HepG2 (cell line): ENCODE results near the gene ZNF444. TPM values are rescaled to one million over a fixed set of nuclear protein-coding genes. Genes with fewer than 3 reads are reported as not detected.

Experiments
- ARNT2 ChIP-seq: sonication (generic); formaldehyde crosslinking; IDR thresholded peaks from 2 replicates; pipeline ENCODE4 v1.8.0; 2022; ENCODE audit warnings: mild to moderate bottlenecking, low read depth, missing genetic modification reagents, moderate library complexity
- BORCS8-MEF2B ChIP-seq: sonication (generic); formaldehyde crosslinking; IDR thresholded peaks from 2 replicates; pipeline ENCODE4 v1.8.0; 2022; ENCODE audit warnings: mild to moderate bottlenecking, missing genetic modification reagents
- CBX1 ChIP-seq: IDR thresholded peaks from one replicate; pipeline ENCODE4 v1.6.1; 2016; ENCODE audit warnings: antibody characterized with exemption, low read depth
- CHD4 ChIP-seq: fragments of 200-600 bp; sonication (generic); IDR thresholded peaks from 2 replicates; pipeline ENCODE4 v1.7.0; 2017; ENCODE audit warnings: mild to moderate bottlenecking, low read length, borderline replicate concordance
- HES4 ChIP-seq: sonication (generic); formaldehyde crosslinking; IDR thresholded peaks from 2 replicates; pipeline ENCODE4 v1.9.0; 2021; ENCODE audit warnings: mild to moderate bottlenecking, missing genetic modification reagents, borderline replicate concordance
- HMGXB3 ChIP-seq: sonication (generic); formaldehyde crosslinking; IDR thresholded peaks from 2 replicates; pipeline ENCODE4 v1.4.0; 2020; ENCODE audit warnings: missing genetic modification reagents, borderline replicate concordance
- KDM5B ChIP-seq: sonication (generic); formaldehyde crosslinking; IDR thresholded peaks from 2 replicates; pipeline ENCODE4 v1.4.0; 2020; ENCODE audit warnings: missing genetic modification reagents, mild to moderate bottlenecking, borderline replicate concordance
- MIER2 ChIP-seq: IDR thresholded peaks from 2 replicates; pipeline ENCODE4 v1.6.1; 2016; ENCODE audit warnings: missing biosample characterization, missing genetic modification reagents
- MTF2 ChIP-seq: sonication (generic); formaldehyde crosslinking; IDR thresholded peaks from 2 replicates; pipeline ENCODE4 v1.5.0; 2020; ENCODE audit warnings: missing genetic modification reagents, borderline replicate concordance
- MYC ChIP-seq: sonication (generic); formaldehyde crosslinking; IDR thresholded peaks from 2 replicates; pipeline ENCODE4 v1.9.0; 2021; ENCODE audit warnings: missing genetic modification reagents, borderline replicate concordance
- NFE2 ChIP-seq: sonication (generic); formaldehyde crosslinking; IDR thresholded peaks from 2 replicates; pipeline ENCODE4 v1.4.0; 2020; ENCODE audit warnings: missing genetic modification reagents
- PLRG1 ChIP-seq: fragments of 450-650 bp; conservative IDR thresholded peaks from 2 replicates; pipeline ENCODE4 v1.6.1; 2016
- RORA ChIP-seq: sonication (generic); formaldehyde crosslinking; IDR thresholded peaks from 2 replicates; pipeline ENCODE4 v1.5.0; 2020; ENCODE audit warnings: mild to moderate bottlenecking, missing genetic modification reagents, moderate library complexity
- TGIF2 ChIP-seq: IDR thresholded peaks from 2 replicates; pipeline ENCODE4 v1.6.1; 2016; ENCODE audit warnings: control low read depth, missing compliant biosample characterization
- ZC3H13 ChIP-seq: sonication (generic); formaldehyde crosslinking; IDR thresholded peaks from 2 replicates; pipeline ENCODE4 v1.8.1; 2023; ENCODE audit warnings: mild to moderate bottlenecking, missing genetic modification reagents, moderate library complexity
- ZEB1 ChIP-seq: IDR thresholded peaks from 2 replicates; pipeline ENCODE4 v1.6.1; 2012; ENCODE audit warnings: mild to moderate bottlenecking, low read depth, inconsistent platforms; ENCODE audit not compliant: insufficient replicate concordance
- ZNF331 ChIP-seq: sonication (generic); formaldehyde crosslinking; IDR thresholded peaks from 2 replicates; pipeline ENCODE4 v1.4.0; 2020; ENCODE audit warnings: missing genetic modification reagents
- ZNF350 ChIP-seq: sonication (generic); formaldehyde crosslinking; IDR thresholded peaks from 2 replicates; pipeline ENCODE4 v1.4.0; 2020; ENCODE audit warnings: mild to moderate bottlenecking, low read depth, missing genetic modification reagents, borderline replicate concordance
- ZNF512B ChIP-seq: sonication (generic); formaldehyde crosslinking; IDR thresholded peaks from 2 replicates; pipeline ENCODE4 v1.5.1; 2020; ENCODE audit warnings: missing genetic modification reagents, mild to moderate bottlenecking, borderline replicate concordance
- ZNF564 ChIP-seq: sonication (generic); formaldehyde crosslinking; IDR thresholded peaks from 2 replicates; pipeline ENCODE4 v1.8.1; 2023; ENCODE audit warnings: mild to moderate bottlenecking, missing genetic modification reagents
- ZNF577 ChIP-seq: sonication (generic); formaldehyde crosslinking; IDR thresholded peaks from 2 replicates; pipeline ENCODE4 v1.4.0; 2020; ENCODE audit warnings: mild to moderate bottlenecking, low read depth, missing genetic modification reagents, borderline replicate concordance
- ZNF713 ChIP-seq: sonication (generic); formaldehyde crosslinking; IDR thresholded peaks from 2 replicates; pipeline ENCODE4 v1.4.0; 2020; ENCODE audit warnings: mild to moderate bottlenecking, missing genetic modification reagents
- ZNF749 ChIP-seq: sonication (generic); formaldehyde crosslinking; IDR thresholded peaks from 2 replicates; pipeline ENCODE4 v1.8.0; 2022; ENCODE audit warnings: mild to moderate bottlenecking, missing genetic modification reagents, moderate library complexity, borderline replicate concordance
- polyA plus RNA-seq, 8 experiments: library from polyadenylated mRNA; depleted of rRNA in 3 of 8; stranded (reverse) in 7 of 8; unstranded in 1 of 8; fragments of >200 nt; fragmentation: Illumina TruSeq in 4 of 8; extraction: Trizol in 4 of 8; gene quantifications; 2 replicates each; pipeline versions ENCODE4 v1.2.1 to v1.2.3, GENCODE V29; 2011 to 2016; ENCODE audit warnings: low read depth in 4 of 8, missing spikeins in 1 of 8, mixed read lengths in 1 of 8; ENCODE audit not compliant: insufficient read depth in 1 of 8
- total RNA-seq, 5 experiments: library from RNA; depleted of rRNA; stranded (reverse); fragments of >200 nt; fragmentation: Illumina TruSeq; extraction: Trizol; gene quantifications; 2 replicates each; pipeline ENCODE4 v1.2.3, GENCODE V29; 2016; ENCODE audit warnings: low read depth in 1 of 5
- TF ChIP-seq, protein P1 (sequence below): sonication (generic); formaldehyde crosslinking; IDR thresholded peaks from 2 replicates; pipeline ENCODE4 v1.5.1; 2020; ENCODE audit warnings: missing genetic modification reagents, mild to moderate bottlenecking, borderline replicate concordance

The ZNF444 gene
- total and polyA plus RNA-seq, 2 of the 13 experiments (the other 11 are each of a cell fraction or from before 2014, with no cell fraction given), result 27.4 to 30.3 TPM

DNA sequence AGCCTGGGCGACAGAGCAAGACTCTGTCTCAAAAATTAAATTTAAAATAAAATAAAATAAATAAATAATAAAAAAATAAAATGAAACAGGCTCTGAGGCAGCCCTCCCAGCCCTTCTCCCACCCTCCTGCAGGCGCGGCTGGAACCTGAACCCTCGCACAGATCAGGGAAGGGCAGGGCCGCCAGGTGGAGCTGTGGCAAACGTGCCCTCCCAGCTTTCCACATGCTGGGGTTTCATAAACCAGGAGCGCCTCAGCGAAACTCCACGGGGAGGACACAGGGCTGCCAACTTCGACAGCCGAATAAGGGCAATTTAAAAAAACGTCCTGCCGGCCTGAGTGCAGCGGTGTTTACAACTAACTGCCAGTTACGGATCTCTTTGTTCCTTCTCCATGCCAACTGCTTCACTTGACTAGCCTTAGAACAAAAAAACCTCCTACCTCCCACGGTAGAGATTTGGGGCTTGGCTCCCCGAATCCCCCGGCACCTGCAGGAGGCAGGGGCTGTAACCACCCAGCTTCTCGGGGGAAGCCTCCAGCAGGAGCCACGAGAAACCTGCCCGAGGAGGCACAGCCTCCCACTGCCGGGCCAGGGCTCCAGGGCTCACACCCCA lies 35.9 kb upstream of the ZNF444 start (continued):
- no peak for TF ChIP-seq ZNF564 (CRISPR knock-in tag)
- TF ChIP-seq, protein P1, sequence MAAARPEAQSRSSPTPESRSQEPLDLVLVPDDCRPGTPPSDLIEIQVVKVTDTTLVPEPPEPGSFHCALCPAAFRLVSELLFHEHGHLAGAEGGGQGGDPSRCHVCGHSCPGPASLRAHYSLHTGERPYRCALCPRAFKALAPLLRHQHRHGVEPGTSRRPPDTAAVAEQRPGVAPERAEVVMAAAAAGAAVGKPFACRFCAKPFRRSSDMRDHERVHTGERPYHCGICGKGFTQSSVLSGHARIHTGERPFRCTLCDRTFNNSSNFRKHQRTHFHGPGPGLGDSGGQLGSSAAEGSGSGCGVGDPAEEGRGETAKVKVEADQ (CRISPR knock-in tag), result no peak
- no peak for TF ChIP-seq KDM5B
- TF ChIP-seq ZEB1, result no peak
- no peak for TF ChIP-seq ZNF749 (CRISPR knock-in tag)
- no peak for TF ChIP-seq MTF2 (CRISPR knock-in tag)
- TF ChIP-seq TGIF2 (CRISPR knock-in tag), result peak; percentile 65; the same call in 1 of the 2 replicates
- TF ChIP-seq HMGXB3 (CRISPR knock-in tag), result no peak
- TF ChIP-seq ARNT2 (CRISPR knock-in tag), result no peak
- TF ChIP-seq ZNF577, result no peak
- no peak for TF ChIP-seq PLRG1
- TF ChIP-seq MYC (CRISPR knock-in tag), result peak; percentile 77
- TF ChIP-seq ZNF512B (CRISPR knock-in tag), result no peak
- TF ChIP-seq ZNF331 (CRISPR knock-in tag), result 0 out of 2 replicates have a peak, but pooled peaks have one; percentile 33
- TF ChIP-seq HES4 (CRISPR knock-in tag), result no peak
- TF ChIP-seq BORCS8-MEF2B, result no peak
- TF ChIP-seq RORA, result no peak
- no peak for TF ChIP-seq CHD4
- no peak for TF ChIP-seq ZC3H13 (CRISPR knock-in tag)
- TF ChIP-seq ZNF713, result no peak
- no peak for TF ChIP-seq CBX1
- TF ChIP-seq NFE2 (CRISPR knock-in tag), result no peak
- TF ChIP-seq MIER2 (CRISPR knock-in tag), result 0 out of 2 replicates have a peak, but pooled peaks have one; percentile 58
- TF ChIP-seq ZNF350 (CRISPR knock-in tag), result no peak
